Neuronal stem cell (in vitro differentiated cells): ENCODE results near the gene OTUD5.

Experiments used
- DNase-seq: peaks from one replicate; pipeline ENCODE4 v3.0.0-alpha.2; 2013; ENCODE audit warnings: low spot score
- H2AFZ ChIP-seq: one replicate; pipeline ENCODE4 v1.6.1; 2013; ENCODE audit warnings: mild to moderate bottlenecking, low read length, inconsistent platforms
- H2AK5ac ChIP-seq: 2 replicates; pipeline ENCODE4 v1.6.1; 2013; ENCODE audit warnings: low read depth, mild to moderate bottlenecking, inconsistent platforms, low read length, moderate library complexity, mixed read lengths
- H2BK120ac ChIP-seq: 2 replicates; pipeline ENCODE4 v1.6.1; 2013; ENCODE audit warnings: low read depth, mild to moderate bottlenecking, inconsistent platforms, low read length, moderate library complexity, mixed read lengths
- H2BK12ac ChIP-seq: one replicate; pipeline ENCODE4 v1.6.1; 2013; ENCODE audit warnings: low read length, inconsistent platforms
- H2BK15ac ChIP-seq: 2 replicates; pipeline ENCODE4 v1.6.1; 2013; ENCODE audit warnings: mild to moderate bottlenecking, low read length, inconsistent platforms, mixed read lengths
- H2BK5ac ChIP-seq: one replicate; pipeline ENCODE4 v1.6.1; 2013; ENCODE audit warnings: inconsistent platforms, mild to moderate bottlenecking, low read length, moderate library complexity
- H3K14ac ChIP-seq: one replicate; pipeline ENCODE4 v1.6.1; 2013; ENCODE audit warnings: low read length, inconsistent platforms
- H3K18ac ChIP-seq: 2 replicates; pipeline ENCODE4 v1.6.1; 2013; ENCODE audit warnings: low read length, inconsistent platforms
- H3K23ac ChIP-seq: 2 replicates; pipeline ENCODE4 v1.6.1; 2013; ENCODE audit warnings: low read depth, mild to moderate bottlenecking, mixed read lengths, low read length, inconsistent platforms; ENCODE audit not compliant: poor library complexity
- H3K27ac ChIP-seq: replicated peaks from 3 replicates; pipeline ENCODE4 v1.5.1; 2013; ENCODE audit warnings: low read length, inconsistent platforms
- H3K27me3 ChIP-seq, 3 experiments: 2 replicates each; pipeline ENCODE4 v1.6.1; 2013; ENCODE audit warnings: low read length in 3 of 3, mild to moderate bottlenecking in 2 of 3, inconsistent platforms in 1 of 3, low read depth in 1 of 3, mixed read lengths in 1 of 3, moderate library complexity in 1 of 3; ENCODE audit not compliant: control insufficient read depth in 3 of 3, insufficient read depth in 3 of 3
- H3K36me3 ChIP-seq, 2 donors: replicated peaks in 1 of 2; 2 replicates each; pipeline ENCODE4 v1.6.1; 2013; ENCODE audit warnings: low read length in 2 of 2; ENCODE audit not compliant: control insufficient read depth in 2 of 2, insufficient read depth in 2 of 2
- H3K4ac ChIP-seq: 2 replicates; pipeline ENCODE4 v1.6.1; 2013; ENCODE audit warnings: inconsistent platforms, mild to moderate bottlenecking, low read length, moderate library complexity
- H3K4me1 ChIP-seq, 2 donors: 1 replicate in 1 of 2; 2 replicates in 1 of 2; pipeline ENCODE4 v1.6.1; 2013; ENCODE audit warnings: low read length in 2 of 2, low read depth in 1 of 2; ENCODE audit not compliant: control insufficient read depth in 2 of 2, insufficient read depth in 1 of 2
- H3K4me2 ChIP-seq: one replicate; pipeline ENCODE4 v1.6.1; 2013; ENCODE audit warnings: mild to moderate bottlenecking, low read length, inconsistent platforms; ENCODE audit not compliant: insufficient read depth, poor library complexity, severe bottlenecking
- H3K4me3 ChIP-seq, 2 donors: 2 replicates each; pipeline ENCODE4 v1.5.1; 2013; ENCODE audit warnings: low read length in 2 of 2, mild to moderate bottlenecking in 2 of 2, inconsistent platforms in 1 of 2, moderate library complexity in 1 of 2
- H3K79me1 ChIP-seq: one replicate; pipeline ENCODE4 v1.6.1; 2013; ENCODE audit warnings: low read depth, mild to moderate bottlenecking, inconsistent platforms, low read length, moderate library complexity
- H3K9ac ChIP-seq: one replicate; pipeline ENCODE4 v1.6.1; 2013; ENCODE audit warnings: mild to moderate bottlenecking, low read depth, low read length, inconsistent platforms; ENCODE audit not compliant: poor library complexity
- H3K9me3 ChIP-seq, 2 donors: replicated peaks in 1 of 2; 2 replicates each; pipeline versions ENCODE3 to v1.6.1; 2013; ENCODE audit warnings: low read length in 2 of 2, mild to moderate bottlenecking in 2 of 2, inconsistent platforms in 1 of 2, low read depth in 1 of 2, mixed read lengths in 1 of 2, moderate library complexity in 1 of 2; ENCODE audit not compliant: control insufficient read depth in 2 of 2, insufficient read depth in 1 of 2
- H4K8ac ChIP-seq: one replicate; pipeline ENCODE4 v1.6.1; 2013; ENCODE audit warnings: low read depth, mild to moderate bottlenecking, inconsistent platforms, low read length, moderate library complexity
- H4K91ac ChIP-seq: one replicate; pipeline ENCODE4 v1.6.1; 2013; ENCODE audit warnings: low read length, low read depth, mild to moderate bottlenecking, inconsistent platforms; ENCODE audit not compliant: poor library complexity
- WGBS, 2 donors: extraction: QIAGEN DNeasy Blood & Tissue Kit; methylation state at CpG; one replicate each; pipeline ENCODE4 v1.1.7; 2013; ENCODE audit warnings: missing lambda C conversion rate in 2 of 2, mixed read lengths in 1 of 2; ENCODE audit not compliant: insufficient read length in 2 of 2, insufficient replicate concordance in 1 of 2; ENCODE audit errors: extremely low coverage in 2 of 2; 5-methylcytosine and 5-hydroxymethylcytosine counted together

The OTUD5 gene

DNA sequence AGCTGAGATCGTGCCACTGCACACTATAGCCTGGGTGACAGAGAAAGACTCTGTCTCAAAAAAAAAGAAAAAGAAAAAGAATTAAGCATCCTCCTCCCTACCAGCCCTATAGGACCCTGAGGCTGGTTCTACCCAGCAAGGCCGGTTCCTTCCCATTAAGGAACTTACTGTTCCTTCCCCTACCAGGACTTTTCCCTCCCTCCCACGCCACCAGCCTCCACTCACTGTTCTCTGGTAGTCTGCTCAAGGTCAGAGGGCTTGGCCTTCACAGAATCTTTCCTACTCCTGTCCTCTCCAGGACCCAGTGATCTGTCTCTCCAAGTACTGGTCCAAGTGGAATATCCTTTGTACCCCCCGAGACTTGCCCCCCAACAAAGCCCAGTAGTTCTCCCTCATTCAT lies 43.2 kb upstream of the OTUD5 start:
- Histone ChIP-seq H2BK12ac (no peak overlapping the region), H3K4me2 (no peak overlapping the region), H3K9ac (no peak overlapping the region), H3K23ac (no peak overlapping the region), H3K9me3 (no peaks in the 10 kb centered on the region), H3K18ac (no peak overlapping the region), H2AK5ac (no peak overlapping the region), H2BK120ac (no peak overlapping the region), H3K14ac (no peak overlapping the region), H3K27me3 (no peaks in the 10 kb centered on the region), H3K4me1 (no peaks in the 10 kb centered on the region), H3K4ac (no peak overlapping the region), H2BK5ac (no peak overlapping the region), H4K8ac (no peak overlapping the region), H3K27ac (no peak overlapping the region), H3K79me1 (peaks cover 4% of the 10 kb centered on the region), H4K91ac (no peak overlapping the region), H3K36me3 (peaks cover 15 to 37% of the 10 kb centered on the region in 2 donors), H2BK15ac (no peak overlapping the region), H2AFZ (no peak overlapping the region), H3K4me3 (peak overlapping the region in 1 of 2 donors; percentile 68)
- WGBS, 2 donors = no CpG with 5 or more reads among the region's 4 CpGs
- DNase-seq = no peak

DNA sequence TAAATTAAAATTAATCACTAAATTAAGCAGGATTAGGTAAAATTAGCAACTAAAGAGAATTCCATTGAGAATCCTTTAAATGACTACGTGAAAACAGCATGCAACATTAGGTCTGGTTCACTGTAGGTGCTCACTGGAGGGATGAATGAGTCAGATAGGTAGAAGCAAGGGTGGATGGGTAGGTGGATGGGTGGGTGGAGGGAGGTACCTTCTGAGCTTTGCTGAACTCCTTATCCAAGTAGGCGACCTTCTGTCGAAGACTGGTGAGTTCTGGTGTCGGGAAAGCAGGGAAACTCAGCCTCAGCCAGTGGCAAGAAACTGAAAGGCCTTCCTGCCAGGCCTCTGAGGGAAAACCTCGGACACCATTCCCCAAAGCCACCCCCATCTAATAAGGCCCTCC lies 41.6 kb upstream of the OTUD5 start:
- Histone ChIP-seq H3K9ac (no peak overlapping the region), H3K23ac (no peak overlapping the region), H3K36me3 (peaks cover 19 to 45% of the 10 kb centered on the region in 2 donors), H2BK120ac (no peak overlapping the region), H3K4ac (no peak overlapping the region), H4K91ac (no peak overlapping the region), H3K27ac (no peak overlapping the region), H3K4me2 (no peak overlapping the region), H3K4me1 (no peaks in the 10 kb centered on the region), H3K14ac (no peak overlapping the region), H2BK12ac (no peak overlapping the region), H2BK15ac (no peak overlapping the region), H3K18ac (no peak overlapping the region), H2AFZ (no peak overlapping the region), H3K9me3 (no peaks in the 10 kb centered on the region), H4K8ac (no peak overlapping the region), H2BK5ac (no peak overlapping the region), H3K4me3 (no peak overlapping the region), H2AK5ac (no peak overlapping the region), H3K27me3 (no peaks in the 10 kb centered on the region), H3K79me1 (peaks cover 4% of the 10 kb centered on the region)
- WGBS, 2 donors = no CpG with 5 or more reads among the region's 5 CpGs
- no peak for DNase-seq

DNA sequence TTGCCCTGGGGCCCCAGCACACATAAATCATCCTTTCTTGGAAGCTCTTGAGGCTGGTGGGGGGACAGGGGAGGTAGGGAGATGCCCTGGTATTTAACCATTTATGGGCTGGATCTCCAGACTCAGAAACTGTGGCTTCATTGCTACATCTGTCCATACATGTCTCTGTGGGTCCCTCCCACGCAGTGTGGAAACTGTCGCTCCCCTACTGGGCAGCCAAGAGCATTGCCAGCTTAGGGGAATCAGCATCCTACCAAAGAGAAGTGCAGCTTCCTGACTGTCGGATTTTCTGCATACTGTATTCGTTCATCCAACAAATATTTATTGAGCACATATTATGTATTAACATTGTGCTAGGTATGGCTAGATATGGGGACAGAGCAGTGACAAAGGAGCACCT lies 41.0 kb upstream of the OTUD5 start:
- H3K9ac ChIP-seq = no peak overlapping the region

DNA sequence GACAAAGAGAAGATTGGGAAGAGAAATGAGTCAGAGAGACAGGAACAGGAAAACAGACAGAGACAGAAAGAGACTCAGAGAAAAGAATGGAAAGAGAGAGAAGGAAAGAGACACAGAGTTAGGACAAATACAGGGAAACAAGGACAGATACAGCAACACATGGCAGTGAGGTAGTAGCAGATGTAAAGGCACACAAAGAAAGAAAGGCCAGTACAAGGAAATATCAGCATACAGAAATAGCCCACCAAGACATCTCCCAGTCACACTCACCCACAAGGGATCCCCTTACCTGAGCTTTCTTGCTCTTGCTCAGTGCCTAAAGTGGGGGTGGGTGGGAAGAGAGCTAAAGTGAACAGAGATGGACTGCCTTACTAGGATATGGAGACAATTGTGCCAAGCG lies 40.5 kb upstream of the OTUD5 start:
- peaks cover 22 to 55% of the 10 kb centered on the region in 2 donors for H3K36me3 ChIP-seq
- no peaks in the 10 kb centered on the region for H3K9me3 ChIP-seq
- no peak overlapping the region for H3K4ac ChIP-seq
- no peaks in the 10 kb centered on the region for H3K4me1 ChIP-seq
- H3K27me3 ChIP-seq = no peaks in the 10 kb centered on the region
- H2BK5ac ChIP-seq = no peak overlapping the region
- H3K18ac ChIP-seq = no peak overlapping the region
- H2BK120ac ChIP-seq = no peak overlapping the region
- no peak overlapping the region for H2BK12ac ChIP-seq
- H3K4me2 ChIP-seq = no peak overlapping the region
- no CpG with 5 or more reads among the region's 1 CpG for WGBS, 2 donors
- H4K91ac ChIP-seq = no peak overlapping the region
- no peak for DNase-seq
- no peak overlapping the region for H3K23ac ChIP-seq
- no peak overlapping the region for H3K9ac ChIP-seq
- no peak overlapping the region for H2AK5ac ChIP-seq
- peaks cover 4% of the 10 kb centered on the region for H3K79me1 ChIP-seq
- H3K27ac ChIP-seq = no peak overlapping the region
- no peak overlapping the region for H2AFZ ChIP-seq
- no peak overlapping the region for H4K8ac ChIP-seq
- H3K4me3 ChIP-seq = no peak overlapping the region
- no peak overlapping the region for H2BK15ac ChIP-seq
- H3K14ac ChIP-seq = no peak overlapping the region

More for the DNA sequence above, 41.0 kb upstream of the OTUD5 start:
- Histone ChIP-seq H2AK5ac (no peak overlapping the region), H4K8ac (no peak overlapping the region), H3K9me3 (no peaks in the 10 kb centered on the region), H3K36me3 (peaks cover 19 to 50% of the 10 kb centered on the region in 2 donors), H3K27ac (no peak overlapping the region), H2BK12ac (no peak overlapping the region), H3K14ac (no peak overlapping the region), H3K4ac (no peak overlapping the region), H3K23ac (no peak overlapping the region), H3K27me3 (no peaks in the 10 kb centered on the region), H2BK15ac (no peak overlapping the region), H3K4me2 (no peak overlapping the region), H3K79me1 (peaks cover 4% of the 10 kb centered on the region), H4K91ac (no peak overlapping the region), H3K4me3 (no peak overlapping the region), H3K18ac (no peak overlapping the region), H3K4me1 (no peaks in the 10 kb centered on the region), H2AFZ (no peak overlapping the region), H2BK120ac (no peak overlapping the region), H2BK5ac (no peak overlapping the region)
- DNase-seq = no peak
- no CpG with 5 or more reads among the region's 4 CpGs for WGBS, 2 donors
